Measurements from ENCODE around the gene CNTN4. TPM values are rescaled to one million over a fixed set of nuclear protein-coding genes. Genes with fewer than 3 reads are reported as not detected.

CNTN4 gene
- total and polyA plus RNA-seq, 2 experiments from 2014 or later = 0.91 to 4.0 TPM

GRCh38 chr3:2446146-2446545 is 347.5 kb downstream of the CNTN4 start (continued):
- TF ChIP-seq REST (IDR thresholded peaks at IDR 0.05; ENCODE audit: unreplicated experiment) = no peak

GRCh38 chr3:2452249-2452648 is 353.6 kb downstream of the CNTN4 start:
- Histone ChIP-seq H3K4me1 (ENCODE audit: insufficient read depth) (no peaks in the 10 kb centered on the region), H4K20me1 (replicated peaks; ENCODE audit: insufficient read depth) (no peaks in the 10 kb centered on the region), H3K36me3 (ENCODE audit: insufficient read depth) (no peaks in the 10 kb centered on the region), H3K9me2 (ENCODE audit: insufficient read depth) (no peaks in the 10 kb centered on the region), H3F3A (replicated peaks; ENCODE audit: low read depth) (no peaks in the 10 kb centered on the region), H3K27ac (ENCODE audit: low read depth) (no peak overlapping the region), H2AFZ (no peak overlapping the region), H3K27me3 (ENCODE audit: insufficient read depth) (no peaks in the 10 kb centered on the region), H3K4me2 (no peak overlapping the region), H3K79me2 (replicated peaks; ENCODE audit: insufficient read depth) (no peaks in the 10 kb centered on the region), H3K4me3 (no peak overlapping the region)
- Mint-ChIP-seq H3K9me3 (peaks cover 83% of the 10 kb centered on the region), H3K4me1 (no peaks in the 10 kb centered on the region), H3K4me3 (no peak overlapping the region), H3K27ac (no peak overlapping the region), H3K36me3 (ENCODE audit: low read depth) (peaks cover 25% of the 10 kb centered on the region), H3K27me3 (ENCODE audit: insufficient read depth, low read depth, poor library complexity) (peaks cover 2% of the 10 kb centered on the region)
- ATAC-seq (no peak), DNase-seq (ENCODE audit: low spot score) (no peak)
- TF ChIP-seq EZH2phosphoT487 (IDR thresholded peaks at IDR 0.05; ENCODE audit: unreplicated experiment) = no peak
- TF ChIP-seq REST (IDR thresholded peaks at IDR 0.05; ENCODE audit: unreplicated experiment) = no peak
- TF ChIP-seq CREB1 (CRISPR knock-in tag; IDR thresholded peaks at IDR 0.05; ENCODE audit: low read depth) = no peak
- no peak for TF ChIP-seq ZNF114 (CRISPR knock-in tag; IDR thresholded peaks at IDR 0.05)
- no peak for TF ChIP-seq EZH2 (IDR thresholded peaks at IDR 0.05; ENCODE audit: low read depth, unreplicated experiment)

GRCh38 chr3:2454865-2455264 is 356.2 kb downstream of the CNTN4 start:
- Histone ChIP-seq H2AFZ (no peak overlapping the region), H3K36me3 (ENCODE audit: insufficient read depth) (no peaks in the 10 kb centered on the region), H4K20me1 (replicated peaks; ENCODE audit: insufficient read depth) (no peaks in the 10 kb centered on the region), H3K9me2 (ENCODE audit: insufficient read depth) (no peaks in the 10 kb centered on the region), H3K4me3 (no peak overlapping the region), H3K4me1 (ENCODE audit: insufficient read depth) (no peaks in the 10 kb centered on the region), H3F3A (replicated peaks; ENCODE audit: low read depth) (no peaks in the 10 kb centered on the region), H3K4me2 (no peak overlapping the region), H3K79me2 (replicated peaks; ENCODE audit: insufficient read depth) (no peaks in the 10 kb centered on the region), H3K27ac (ENCODE audit: low read depth) (no peak overlapping the region), H3K27me3 (ENCODE audit: insufficient read depth) (no peaks in the 10 kb centered on the region)
- no peaks in the 10 kb centered on the region for H3K4me1 Mint-ChIP-seq
- H3K27ac Mint-ChIP-seq = no peak overlapping the region
- no peaks in the 10 kb centered on the region for H3K27me3 Mint-ChIP-seq (ENCODE audit: insufficient read depth, low read depth, poor library complexity)
- DNase-seq (ENCODE audit: low spot score) (no peak), ATAC-seq (no peak)
- H3K36me3 Mint-ChIP-seq (ENCODE audit: low read depth) = peaks cover 17% of the 10 kb centered on the region
- peaks cover 87% of the 10 kb centered on the region for H3K9me3 Mint-ChIP-seq
- no peak overlapping the region for H3K4me3 Mint-ChIP-seq
- TF ChIP-seq ZNF114 (CRISPR knock-in tag; IDR thresholded peaks at IDR 0.05) (no peak), ZNF462 (CRISPR knock-in tag; IDR thresholded peaks at IDR 0.05) (no peak), ZNF331 (CRISPR knock-in tag; IDR thresholded peaks at IDR 0.05; ENCODE audit: low read depth) (no peak)

Data from GM23338 (cell line).